Osteoblast (primary cell): ENCODE measurements around the gene CDC25A. TPM values are rescaled to one million over a fixed set of nuclear protein-coding genes. Genes with fewer than 3 reads are reported as not detected.
A peak's percentile ranks its signal among the peaks of the same experiment; 100 is the strongest.

ENCODE experiments used
- DNase-seq: peaks from one replicate; pipeline ENCODE4 v3.0.0; 2011; ENCODE audit warnings: low spot score, mixed read lengths; ENCODE audit not compliant: insufficient read length; ENCODE audit errors: missing footprints
- H2AFZ ChIP-seq: 2 replicates; pipeline ENCODE4 v1.6.0; 2011; ENCODE audit warnings: mild to moderate bottlenecking, low read length
- H3K27ac ChIP-seq: 2 replicates; pipeline ENCODE4 v1.5.1; 2011; ENCODE audit warnings: mild to moderate bottlenecking, low read depth, low read length, moderate library complexity
- H3K27me3 ChIP-seq: 2 replicates; pipeline ENCODE4 v1.6.0; 2012; ENCODE audit warnings: mild to moderate bottlenecking, control low read depth, inconsistent platforms, low read length, moderate library complexity; ENCODE audit not compliant: insufficient read depth
- H3K36me3 ChIP-seq: 2 replicates; pipeline ENCODE4 v1.5.1; 2011; ENCODE audit warnings: mild to moderate bottlenecking, low read length, control low read depth, moderate library complexity; ENCODE audit not compliant: insufficient read depth
- H3K4me1 ChIP-seq: 2 replicates; pipeline ENCODE4 v1.5.1; 2011; ENCODE audit warnings: mild to moderate bottlenecking, low read length, control low read depth, moderate library complexity; ENCODE audit not compliant: insufficient read depth
- H3K4me2 ChIP-seq: 2 replicates; pipeline ENCODE4 v1.6.0; 2011; ENCODE audit warnings: mild to moderate bottlenecking, low read length; ENCODE audit not compliant: insufficient read depth
- H3K4me3 ChIP-seq: fragments of 200-600 bp; sonication (generic); 3 replicates; pipeline ENCODE4 v1.5.1; 2012; ENCODE audit warnings: mild to moderate bottlenecking, low read length, inconsistent platforms; ENCODE audit not compliant: insufficient read depth
- H3K79me2 ChIP-seq: 2 replicates; pipeline ENCODE4 v1.6.0; 2012; ENCODE audit warnings: mild to moderate bottlenecking, low read length, control low read depth, inconsistent platforms; ENCODE audit not compliant: insufficient read depth
- H3K9me3 ChIP-seq: 2 replicates; pipeline ENCODE4 v1.5.1; 2011; ENCODE audit warnings: low read depth, low read length, control low read depth
- H4K20me1 ChIP-seq: 2 replicates; pipeline ENCODE4 v1.6.0; 2012; ENCODE audit warnings: mild to moderate bottlenecking, low read length, control low read depth; ENCODE audit not compliant: insufficient read depth
- total RNA-seq: library from RNA; depleted of rRNA; stranded (reverse); fragments of >200 nt; gene quantifications from 2 replicates; pipeline ENCODE4 v1.2.3, GENCODE V29; 2012
- TF ChIP-seq, protein P1 (sequence below): IDR thresholded peaks from 2 replicates; pipeline ENCODE4 v1.5.1; 2011; ENCODE audit warnings: mild to moderate bottlenecking, low read depth, low read length, moderate library complexity; ENCODE audit errors: extremely low read depth

Gene CDC25A
- total RNA-seq, 1 donor: 1.1 TPM

DNA sequence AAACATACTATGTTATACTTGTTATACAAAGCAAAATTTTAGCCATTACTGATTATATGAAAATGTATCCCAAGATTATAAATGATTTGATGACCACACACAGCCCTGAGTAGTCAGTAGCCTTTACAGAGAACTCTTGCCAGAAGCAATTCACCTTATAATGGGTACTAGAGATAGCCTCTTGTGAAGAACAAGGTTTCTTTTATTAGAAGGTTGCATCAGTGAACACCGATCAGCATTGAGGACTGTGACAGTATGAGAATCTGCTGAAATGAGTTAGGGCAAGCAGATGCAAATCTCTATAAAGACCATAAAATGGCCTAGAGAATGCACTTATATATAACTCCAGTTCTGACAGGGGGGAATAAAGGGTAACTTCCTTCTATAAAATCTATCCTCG, 10.1 kb downstream of the CDC25A start:
- Histone ChIP-seq H3K79me2 (peaks cover 8% of the 10 kb centered on the region), H3K36me3 (peaks cover 73% of the 10 kb centered on the region), H3K9me3 (no peaks in the 10 kb centered on the region), H3K4me3 (no peak overlapping the region), H3K27me3 (no peaks in the 10 kb centered on the region), H3K27ac (no peak overlapping the region), H2AFZ (no peak overlapping the region), H4K20me1 (no peaks in the 10 kb centered on the region), H3K4me1 (no peaks in the 10 kb centered on the region), H3K4me2 (no peak overlapping the region)
- no peak for DNase-seq
- TF ChIP-seq, protein P1, sequence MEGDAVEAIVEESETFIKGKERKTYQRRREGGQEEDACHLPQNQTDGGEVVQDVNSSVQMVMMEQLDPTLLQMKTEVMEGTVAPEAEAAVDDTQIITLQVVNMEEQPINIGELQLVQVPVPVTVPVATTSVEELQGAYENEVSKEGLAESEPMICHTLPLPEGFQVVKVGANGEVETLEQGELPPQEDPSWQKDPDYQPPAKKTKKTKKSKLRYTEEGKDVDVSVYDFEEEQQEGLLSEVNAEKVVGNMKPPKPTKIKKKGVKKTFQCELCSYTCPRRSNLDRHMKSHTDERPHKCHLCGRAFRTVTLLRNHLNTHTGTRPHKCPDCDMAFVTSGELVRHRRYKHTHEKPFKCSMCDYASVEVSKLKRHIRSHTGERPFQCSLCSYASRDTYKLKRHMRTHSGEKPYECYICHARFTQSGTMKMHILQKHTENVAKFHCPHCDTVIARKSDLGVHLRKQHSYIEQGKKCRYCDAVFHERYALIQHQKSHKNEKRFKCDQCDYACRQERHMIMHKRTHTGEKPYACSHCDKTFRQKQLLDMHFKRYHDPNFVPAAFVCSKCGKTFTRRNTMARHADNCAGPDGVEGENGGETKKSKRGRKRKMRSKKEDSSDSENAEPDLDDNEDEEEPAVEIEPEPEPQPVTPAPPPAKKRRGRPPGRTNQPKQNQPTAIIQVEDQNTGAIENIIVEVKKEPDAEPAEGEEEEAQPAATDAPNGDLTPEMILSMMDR: no peak

DNA sequence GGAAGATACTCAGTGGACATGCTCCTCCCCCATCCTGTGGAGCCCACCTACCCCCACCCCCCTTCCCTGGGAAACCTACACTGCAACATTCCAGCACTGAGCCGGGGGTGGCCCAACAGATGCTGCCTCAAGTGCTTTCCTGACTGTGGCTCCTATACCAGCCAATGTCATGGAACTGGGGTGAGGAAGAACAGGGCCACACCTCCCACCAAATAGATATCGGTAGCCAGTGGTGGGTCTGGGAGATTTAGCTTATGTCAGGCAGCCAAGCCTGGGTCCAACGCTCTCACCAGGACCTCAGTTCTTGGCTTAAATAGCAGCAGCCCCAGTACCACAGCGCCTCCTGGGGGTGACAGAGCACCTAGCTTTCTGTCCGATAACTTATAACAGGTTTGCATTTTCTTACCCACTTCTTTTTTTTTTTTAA, 30.3 kb downstream of the CDC25A start:
- Histone ChIP-seq H3K9me3 (no peaks in the 10 kb centered on the region), H3K79me2 (no peaks in the 10 kb centered on the region), H3K4me1 (peaks cover 20% of the 10 kb centered on the region), H3K36me3 (peaks cover 8% of the 10 kb centered on the region), H4K20me1 (no peaks in the 10 kb centered on the region), H3K4me2 (no peak overlapping the region), H2AFZ (no peak overlapping the region), H3K27ac (no peak overlapping the region), H3K27me3 (no peaks in the 10 kb centered on the region), H3K4me3 (no peak overlapping the region)
- TF ChIP-seq, protein P1: peak; percentile 91
- DNase-seq: peak; percentile 77

DNA sequence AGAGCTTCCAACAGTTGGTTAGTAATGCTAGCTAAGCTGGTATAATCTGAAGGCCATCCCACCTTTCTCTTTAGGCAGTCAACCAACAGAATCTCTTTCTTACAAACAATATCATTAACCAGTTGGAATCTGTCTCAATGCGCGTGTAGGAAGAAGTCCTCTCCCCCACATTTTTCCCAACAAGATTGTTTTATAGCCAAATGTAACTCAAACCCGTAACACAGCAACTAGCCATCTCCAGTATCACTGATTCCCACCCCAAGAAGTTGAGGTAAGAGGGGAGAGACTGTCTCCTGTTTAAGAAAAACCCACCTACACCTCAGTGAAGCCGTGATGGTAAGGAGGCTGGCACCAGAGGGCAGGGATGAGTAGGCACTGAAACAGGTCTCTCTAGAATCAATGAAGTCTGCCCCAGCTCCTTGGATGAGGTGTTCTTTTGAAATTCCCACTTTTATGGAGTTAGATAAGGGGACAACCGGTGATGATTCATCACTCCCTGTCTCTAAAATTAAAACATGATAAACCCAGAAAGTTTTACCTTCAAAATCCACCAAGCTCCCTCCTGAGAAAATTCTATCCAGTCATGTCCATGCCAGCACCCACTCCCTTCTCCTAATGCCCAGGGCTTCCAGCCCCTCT, 30.9 kb downstream of the CDC25A start:
- Histone ChIP-seq H2AFZ (no peak overlapping the region), H3K4me2 (no peak overlapping the region), H4K20me1 (no peaks in the 10 kb centered on the region), H3K36me3 (peaks cover 8% of the 10 kb centered on the region), H3K27me3 (no peaks in the 10 kb centered on the region), H3K79me2 (no peaks in the 10 kb centered on the region), H3K9me3 (no peaks in the 10 kb centered on the region), H3K4me3 (no peak overlapping the region), H3K4me1 (peaks cover 21% of the 10 kb centered on the region), H3K27ac (peak overlapping the region; percentile 28)
- TF ChIP-seq, protein P1: no peak
- peak; percentile 50 for DNase-seq

- Histone ChIP-seq H3K27me3 (no peaks in the 10 kb centered on the region), H3K79me2 (no peaks in the 10 kb centered on the region), H3K27ac (no peak overlapping the region), H2AFZ (no peak overlapping the region), H3K4me3 (no peak overlapping the region), H4K20me1 (peaks cover 5% of the 10 kb centered on the region), H3K36me3 (peaks cover 8% of the 10 kb centered on the region), H3K4me2 (no peak overlapping the region), H3K9me3 (no peaks in the 10 kb centered on the region), H3K4me1 (peaks cover 32% of the 10 kb centered on the region)
- TF ChIP-seq, protein P1: no peak
- DNase-seq: no peak
Observed at GRCh38 chr3:48156163-48156562, 32.1 kb downstream of the CDC25A start.
